HuH-7 (cell line): ENCODE results near the gene CYB561A3.

Experiments used
- DNase-seq: peaks from one replicate; pipeline ENCODE4 v3.0.0; 2011; ENCODE audit warnings: low spot score

Gene CYB561A3

DNA sequence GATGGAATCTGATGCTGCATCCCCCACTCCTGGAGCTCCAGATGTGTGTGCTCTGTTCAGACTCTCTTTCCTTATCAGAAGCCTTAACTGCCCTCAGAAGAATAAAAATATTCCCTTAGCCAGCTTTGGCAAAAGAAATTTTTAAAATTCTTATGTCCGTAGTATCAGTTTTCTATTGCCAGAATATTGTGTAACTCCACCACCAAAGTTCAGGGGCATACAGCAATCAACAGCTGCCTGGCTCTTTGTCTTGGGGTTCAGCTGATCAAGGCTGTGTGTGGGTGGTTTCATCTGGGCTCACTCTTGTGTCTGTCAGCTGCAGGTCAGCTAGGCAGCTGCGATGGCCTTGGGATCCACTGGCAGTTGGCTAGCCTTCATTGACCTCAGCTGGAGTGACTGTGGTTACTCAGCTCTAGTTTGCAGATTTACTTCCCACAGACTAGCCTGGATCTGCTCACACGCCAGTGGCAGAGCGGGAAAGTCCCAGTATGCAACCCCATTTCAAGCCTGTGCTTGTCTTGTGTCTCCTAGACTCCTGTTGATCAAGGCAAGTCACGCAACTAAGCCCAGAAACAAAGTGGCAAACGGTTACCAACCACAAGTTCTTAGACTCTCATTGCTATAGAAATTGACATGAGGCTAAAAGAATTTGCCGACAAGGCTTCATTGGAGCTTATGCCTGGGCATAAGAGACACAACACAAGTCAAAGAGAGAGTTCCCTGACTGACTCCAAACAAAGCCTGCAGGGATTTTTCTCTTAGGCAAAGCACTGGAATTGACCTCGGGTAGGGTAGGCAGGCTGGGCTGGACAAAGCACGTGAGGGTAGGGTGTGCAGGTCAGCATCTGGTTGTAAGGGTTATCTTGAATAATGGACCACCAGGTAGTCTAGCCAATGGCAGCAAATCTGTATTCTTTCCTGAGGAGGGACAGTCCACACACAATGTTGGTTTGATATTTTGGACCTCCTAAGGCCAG, 8.0 kb upstream of the CYB561A3 start:
- DNase-seq: no peak

DNA sequence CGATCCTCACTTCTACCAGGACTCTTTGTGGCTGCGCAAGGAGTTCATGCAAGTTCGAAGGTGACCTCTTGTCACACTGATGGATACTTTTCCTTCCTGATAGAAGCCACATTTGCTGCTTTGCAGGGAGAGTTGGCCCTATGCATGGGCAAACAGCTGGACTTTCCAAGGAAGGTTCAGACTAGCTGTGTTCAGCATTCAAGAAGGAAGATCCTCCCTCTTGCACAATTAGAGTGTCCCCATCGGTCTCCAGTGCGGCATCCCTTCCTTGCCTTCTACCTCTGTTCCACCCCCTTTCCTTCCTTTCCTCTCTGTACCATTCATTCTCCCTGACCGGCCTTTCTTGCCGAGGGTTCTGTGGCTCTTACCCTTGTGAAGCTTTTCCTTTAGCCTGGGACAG, 7.0 kb upstream of the CYB561A3 start:
- DNase-seq: no peak

DNA sequence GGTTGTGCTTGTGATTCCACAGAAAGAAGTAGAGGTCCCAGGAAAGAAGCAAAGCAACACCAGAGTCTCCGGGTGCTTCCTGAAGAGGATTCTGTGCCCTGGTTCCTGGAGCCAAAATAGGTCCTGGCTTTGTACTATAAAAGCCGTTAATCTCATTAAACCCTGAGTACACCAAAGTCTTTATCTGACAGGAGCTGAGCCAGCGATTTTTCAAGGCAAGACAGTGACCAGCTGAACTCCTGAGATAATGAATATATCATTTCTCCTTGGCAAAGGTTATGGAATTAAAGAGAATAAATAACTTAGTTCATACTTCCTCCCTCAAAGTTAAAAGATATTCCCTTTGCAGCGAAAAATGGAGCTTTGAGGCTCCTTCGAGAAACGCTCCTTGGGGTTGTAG, 5.7 kb upstream of the CYB561A3 start:
- no peak for DNase-seq

DNA sequence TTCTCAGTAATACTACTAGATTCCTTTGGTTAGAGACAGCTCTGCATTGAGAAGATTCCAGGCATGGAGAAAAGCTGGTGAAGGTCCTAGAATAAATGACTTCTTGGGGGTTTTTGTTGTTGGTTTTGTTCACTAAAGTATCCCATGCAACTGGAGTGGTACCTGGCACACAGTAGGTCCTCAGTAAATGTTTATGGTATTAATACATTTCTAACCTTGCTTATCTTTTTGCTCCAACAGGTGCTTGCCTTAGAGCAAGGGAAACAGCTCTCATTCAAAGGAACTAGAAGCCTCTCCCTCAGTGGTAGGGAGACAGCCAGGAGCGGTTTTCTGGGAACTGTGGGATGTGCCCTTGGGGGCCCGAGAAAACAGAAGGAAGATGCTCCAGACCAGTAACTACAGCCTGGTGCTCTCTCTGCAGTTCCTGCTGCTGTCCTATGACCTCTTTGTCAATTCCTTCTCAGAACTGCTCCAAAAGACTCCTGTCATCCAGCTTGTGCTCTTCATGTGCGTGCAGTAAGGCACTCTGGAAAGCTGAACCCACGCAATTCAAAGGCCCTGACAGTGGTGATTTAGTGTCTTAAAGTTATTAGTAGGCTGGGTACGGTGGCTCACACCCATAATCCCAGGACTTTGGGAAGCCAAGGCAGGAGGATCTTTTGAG, 2.5 kb upstream of the CYB561A3 start:
- no peak for DNase-seq

DNA sequence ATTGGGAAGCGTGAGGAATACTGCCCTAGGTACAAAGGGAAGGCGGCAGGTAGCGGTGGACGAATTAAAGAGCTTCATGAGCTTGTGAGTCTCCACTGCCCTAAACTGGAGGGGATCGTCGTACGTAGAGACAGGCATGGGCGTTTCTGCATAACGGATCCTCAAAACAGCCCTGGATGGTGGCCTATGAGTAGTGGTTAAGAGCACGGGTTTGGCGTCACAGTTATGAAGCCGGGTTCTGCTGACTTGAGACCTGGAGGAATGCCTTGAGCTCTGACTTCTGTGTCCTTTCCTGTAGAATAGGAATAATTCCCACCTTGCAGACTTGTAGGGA, 827 bp upstream of the CYB561A3 start:
- DNase-seq: no peak

DNA sequence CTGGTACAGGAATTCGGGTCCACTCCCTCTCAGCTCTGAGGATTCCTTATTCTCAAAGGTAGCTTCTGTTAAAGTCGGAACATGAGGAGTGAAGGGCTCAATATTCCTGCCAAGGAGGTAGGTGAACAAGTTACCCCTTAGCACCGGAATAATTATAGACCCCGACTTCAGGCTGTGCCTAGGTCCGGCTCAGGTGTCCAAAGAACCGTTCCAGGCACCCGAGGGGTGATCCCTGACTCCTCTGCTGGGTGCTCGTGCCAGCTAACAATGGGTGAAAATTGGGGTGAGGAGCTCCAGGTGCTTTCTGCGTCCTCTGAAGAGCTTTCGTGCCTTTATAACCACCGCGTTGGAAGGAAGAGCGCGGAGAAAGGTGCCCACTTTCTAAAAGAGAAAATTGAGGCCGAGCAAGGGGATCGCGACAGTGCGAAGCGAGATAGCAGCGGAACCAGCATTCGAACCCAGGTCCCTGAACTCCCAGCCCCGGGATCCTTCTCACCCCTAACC, 393 bp downstream of the CYB561A3 start:
- no peak for DNase-seq

DNA sequence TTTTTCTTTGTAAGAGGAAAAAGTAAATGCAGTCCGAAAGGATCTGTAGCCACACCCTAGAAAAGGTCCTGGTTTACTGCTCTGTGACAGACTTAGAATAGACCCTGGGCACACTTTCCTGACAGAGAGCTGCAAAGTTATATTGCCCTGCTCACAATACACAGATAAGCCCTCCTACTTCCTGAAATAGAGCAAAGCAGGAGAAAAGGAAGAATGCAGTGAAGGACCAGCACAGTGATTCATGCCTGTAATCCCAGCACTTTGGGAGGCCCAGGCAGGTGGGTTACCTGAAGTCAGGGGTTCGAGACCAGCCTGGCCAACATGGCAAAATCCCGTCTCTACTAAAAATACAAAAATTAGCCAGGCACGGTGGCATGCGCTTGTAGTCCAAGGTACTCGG, 2.2 kb downstream of the CYB561A3 start:
- DNase-seq: peak; percentile 62

DNA sequence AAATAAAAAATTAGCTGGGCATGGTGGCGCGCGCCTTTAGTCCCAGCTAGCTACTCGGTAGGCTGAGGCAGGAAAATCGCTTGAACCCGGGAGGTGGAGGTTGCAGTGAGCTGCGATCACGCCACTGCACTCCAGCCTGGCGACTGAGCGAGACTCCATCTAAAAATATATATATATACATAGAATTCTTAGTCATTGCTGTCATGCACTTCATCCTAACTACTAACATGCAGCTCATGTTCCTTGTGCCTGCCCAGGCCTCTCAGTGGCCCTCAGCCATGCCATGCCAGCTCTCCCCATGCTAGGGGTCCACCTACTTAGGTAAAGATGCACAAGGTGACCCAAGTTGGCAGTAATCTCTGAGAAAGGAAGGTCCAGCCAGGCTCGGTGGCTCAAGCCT, 3.1 kb downstream of the CYB561A3 start:
- DNase-seq: no peak

DNA sequence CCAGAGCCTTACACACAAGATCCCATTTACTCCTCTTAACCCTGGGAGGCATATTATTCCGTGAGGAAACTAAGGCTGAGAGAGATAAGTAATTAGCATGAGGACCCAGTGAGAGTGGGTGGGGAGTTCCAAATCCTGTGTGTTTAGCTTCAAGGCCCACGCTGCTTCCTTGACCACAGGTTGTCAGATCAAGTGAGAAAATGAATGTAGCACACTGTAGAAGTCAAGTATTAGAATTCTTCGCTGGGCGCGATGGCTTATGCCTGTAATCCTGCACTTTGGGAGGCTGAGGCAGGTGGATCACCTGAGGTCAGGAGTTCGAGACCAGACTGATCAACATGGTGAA, 3.8 kb downstream of the CYB561A3 start:
- DNase-seq: no peak

DNA sequence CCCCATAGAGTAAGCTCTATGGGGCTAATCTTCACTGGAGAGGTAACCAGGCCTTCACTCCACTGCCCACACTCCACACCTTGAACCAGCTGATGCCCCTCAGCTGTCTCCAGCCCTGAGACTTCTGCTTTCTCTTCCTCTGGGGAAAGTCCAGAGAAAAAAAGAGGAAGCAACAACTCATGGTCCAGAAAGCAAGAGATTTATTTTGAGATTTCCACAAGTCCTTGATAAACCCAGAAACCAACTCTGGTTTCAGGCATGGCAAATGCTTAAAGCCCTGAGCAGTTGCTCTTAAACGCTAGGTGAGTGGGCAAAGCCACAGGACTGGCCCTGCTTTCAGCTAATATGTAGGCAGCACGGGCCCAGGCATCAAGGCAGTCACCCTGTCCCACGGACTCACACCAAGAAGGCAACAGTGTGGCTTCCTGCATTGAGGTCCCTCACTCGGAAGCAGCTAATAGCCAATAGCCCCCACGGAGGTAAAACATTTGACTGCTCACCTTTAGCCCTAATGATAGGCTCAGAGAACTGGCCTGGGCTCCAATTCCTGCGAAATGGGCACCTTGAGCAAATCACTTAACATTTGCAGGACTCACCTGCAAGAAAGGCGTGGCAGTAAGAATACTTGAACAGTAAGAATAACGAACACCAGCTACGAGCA, 4.3 kb downstream of the CYB561A3 start:
- DNase-seq: no peak

DNA sequence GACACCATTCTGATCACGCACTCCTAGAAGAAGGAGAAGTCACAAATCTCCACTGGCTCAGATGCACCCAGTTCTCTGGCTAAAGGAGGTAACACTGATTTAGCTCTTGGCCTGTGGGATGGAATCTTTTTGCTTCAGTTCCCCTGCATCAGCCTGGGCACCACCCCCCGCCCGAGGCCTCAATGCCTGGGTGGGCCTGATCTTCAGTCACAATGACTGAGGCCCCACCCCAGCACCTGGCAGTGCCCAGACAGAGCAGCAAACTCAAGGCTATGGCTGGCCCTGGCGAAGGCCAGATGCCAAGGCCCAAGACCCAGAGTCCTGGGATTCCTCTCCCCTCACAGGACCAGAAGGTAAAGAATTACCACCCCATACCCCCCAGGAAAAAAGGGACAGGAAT, 5.0 kb downstream of the CYB561A3 start:
- no peak for DNase-seq

DNA sequence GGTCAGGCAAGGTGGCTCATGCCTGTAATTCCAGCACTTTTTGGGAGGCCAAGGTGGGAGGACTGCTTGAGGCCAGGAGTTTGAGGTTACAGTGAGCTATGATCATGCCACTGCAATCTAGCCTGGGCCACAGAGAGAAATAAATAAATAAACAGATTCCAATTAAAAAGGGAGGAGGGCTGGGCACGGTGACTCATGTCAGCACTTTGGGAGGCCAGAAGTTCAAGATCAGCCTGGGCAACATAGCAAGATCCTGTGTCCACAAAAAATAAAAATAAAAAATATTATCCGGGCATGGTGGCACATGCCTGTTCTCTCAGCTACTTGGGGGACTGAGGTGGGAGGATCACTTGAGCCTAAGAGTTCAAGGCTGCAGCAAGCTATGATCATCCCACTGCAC, 7.5 kb downstream of the CYB561A3 start:
- DNase-seq: no peak

DNA sequence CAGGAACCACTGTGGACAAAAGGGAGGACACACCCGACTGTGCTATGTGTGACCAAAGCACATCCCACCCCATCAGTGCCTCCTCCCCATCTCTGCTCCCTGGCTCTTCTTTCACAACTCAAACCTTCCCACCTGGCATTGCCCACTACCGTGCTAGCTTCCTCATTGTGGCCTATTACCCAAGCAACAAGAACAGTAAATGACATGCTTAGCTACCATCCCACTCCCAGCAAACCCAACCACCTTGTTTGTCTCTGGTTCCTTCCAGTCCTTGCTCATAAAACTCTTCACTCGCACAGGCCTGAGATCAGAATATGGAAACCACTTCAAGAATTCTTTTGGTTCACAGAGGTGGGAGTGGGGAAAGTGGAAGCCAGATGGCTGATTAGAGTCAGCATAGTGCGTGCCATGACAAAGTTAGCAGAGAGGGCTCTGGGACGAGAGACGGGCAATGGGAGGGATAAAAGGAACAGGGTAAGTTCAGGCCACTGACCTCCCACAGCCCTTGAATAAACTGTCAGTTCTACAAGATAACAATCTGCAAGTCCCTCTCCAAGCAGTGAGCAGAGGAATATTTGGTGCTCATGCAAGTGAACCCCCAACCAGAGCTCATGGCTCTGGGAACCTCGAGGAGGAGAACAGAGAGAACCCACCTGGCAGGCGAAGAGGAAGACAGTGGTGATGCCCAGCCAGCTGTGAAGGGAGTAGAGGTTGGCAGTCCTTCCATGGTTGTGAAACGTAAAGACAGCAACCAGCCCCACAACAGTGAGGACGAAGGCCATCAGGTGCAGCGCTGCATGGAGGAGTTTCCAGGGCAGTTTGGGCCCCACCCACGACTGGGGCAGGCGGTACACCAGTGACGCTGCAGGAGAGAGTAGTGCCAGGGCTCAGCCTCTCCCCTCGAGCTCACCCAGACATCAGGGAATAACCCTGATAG, 8.3 kb downstream of the CYB561A3 start:
- DNase-seq: no peak

DNA sequence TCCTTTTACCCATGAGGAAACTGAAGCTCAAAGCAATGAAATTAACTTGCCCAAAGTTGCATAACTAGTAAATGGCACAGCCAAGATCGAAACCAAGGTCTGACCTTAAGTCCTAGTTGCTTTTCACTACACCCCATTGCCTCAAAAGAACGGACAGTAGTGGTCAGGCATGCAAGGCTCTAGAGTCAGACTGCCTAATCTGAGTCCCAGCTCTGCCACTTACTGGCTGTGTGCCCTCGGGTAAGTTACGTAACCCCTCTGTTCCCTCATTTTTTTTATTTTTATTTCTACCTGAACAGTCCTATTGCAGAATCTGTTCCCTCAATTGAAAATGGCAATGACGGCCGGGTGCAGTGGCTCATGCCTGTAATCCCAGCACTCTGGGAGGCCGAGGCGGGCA, 9.6 kb downstream of the CYB561A3 start:
- no peak for DNase-seq

DNA sequence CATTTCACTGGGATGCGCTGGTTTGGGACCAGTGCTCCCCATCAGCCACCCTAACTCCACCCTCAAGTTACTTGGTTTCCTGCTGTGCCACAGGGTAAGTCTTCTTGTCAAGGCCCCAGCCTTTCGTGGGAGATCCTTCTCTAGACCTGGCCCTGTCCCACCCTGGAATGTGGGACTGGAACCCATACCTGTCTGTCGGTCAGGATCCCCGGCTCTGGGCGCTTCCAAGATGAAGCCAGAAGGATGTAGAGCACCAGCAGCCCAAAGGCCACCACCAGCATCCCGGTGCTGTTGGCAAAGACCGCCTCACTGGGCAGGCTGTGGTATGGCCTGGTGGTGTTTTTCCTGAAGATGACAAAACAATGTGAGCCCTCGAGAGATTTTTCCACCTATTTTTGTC, 10.9 kb downstream of the CYB561A3 start:
- DNase-seq: no peak

DNA sequence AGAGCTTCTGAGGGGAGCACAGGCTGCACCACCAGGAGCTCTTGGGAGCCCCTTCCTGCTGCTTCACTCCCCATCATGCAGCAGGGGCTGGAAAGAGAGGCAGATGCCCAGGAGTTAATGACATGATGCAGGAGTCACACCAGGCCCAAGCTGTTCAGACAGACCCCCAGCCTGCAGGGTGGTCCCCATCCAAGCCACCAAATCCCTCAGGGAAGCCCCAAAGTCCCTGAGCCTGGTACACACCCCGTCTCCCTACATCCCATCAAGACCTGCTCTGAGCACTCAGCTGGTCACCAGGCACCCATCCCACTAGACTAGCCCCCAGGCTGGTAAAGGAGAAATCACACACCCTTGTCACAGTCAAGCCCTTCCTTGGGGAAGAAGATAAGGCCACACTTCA, 11.3 kb downstream of the CYB561A3 start:
- no peak for DNase-seq

DNA sequence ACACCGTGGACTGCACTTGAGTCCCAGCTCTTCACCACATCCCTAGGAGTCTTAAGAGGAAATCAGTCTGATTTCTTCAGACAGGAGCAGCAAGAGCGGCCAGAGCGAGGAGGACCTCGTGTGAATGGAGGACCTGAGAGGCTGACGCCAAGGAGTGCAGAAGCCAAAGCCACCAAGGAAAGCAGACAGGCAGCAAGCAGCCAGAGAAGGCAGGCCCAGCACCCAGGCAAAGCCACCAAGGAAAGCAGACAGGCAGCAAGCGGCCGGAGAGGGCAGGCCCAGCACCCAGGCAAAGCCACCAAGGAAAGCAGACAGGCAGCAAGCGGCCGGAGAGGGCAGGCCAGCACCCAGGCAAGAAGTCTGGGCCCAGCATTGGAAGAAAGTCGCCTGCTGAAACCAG, 11.8 kb downstream of the CYB561A3 start:
- no peak for DNase-seq

DNA sequence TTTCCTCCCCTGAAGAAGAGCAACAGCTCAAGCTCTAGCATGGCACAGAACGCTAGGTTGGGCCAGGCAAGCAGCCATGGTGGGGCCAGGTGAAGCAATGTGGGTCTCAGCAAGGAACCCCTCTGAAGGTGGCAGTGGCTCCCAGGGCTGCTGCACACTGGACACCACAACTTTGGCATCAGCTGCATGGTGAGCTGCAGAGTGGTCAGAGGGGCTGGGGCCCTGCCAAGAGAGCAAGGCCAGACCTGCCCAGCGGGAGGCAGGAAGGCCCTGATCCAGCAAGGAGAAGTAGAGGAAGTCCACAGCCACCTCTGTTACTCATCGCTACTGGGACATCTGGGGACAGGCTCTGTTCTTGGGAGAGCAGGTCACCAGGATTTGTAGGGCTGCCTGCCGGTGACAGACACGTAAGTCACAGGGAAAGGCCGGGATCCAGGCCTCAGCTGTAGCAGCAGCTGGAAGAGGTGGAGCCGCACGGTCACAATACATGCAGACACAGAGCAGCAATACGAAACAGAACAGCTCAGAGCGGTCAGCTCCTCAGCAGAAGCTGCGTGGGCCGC, 12.4 kb downstream of the CYB561A3 start:
- DNase-seq: no peak

DNA sequence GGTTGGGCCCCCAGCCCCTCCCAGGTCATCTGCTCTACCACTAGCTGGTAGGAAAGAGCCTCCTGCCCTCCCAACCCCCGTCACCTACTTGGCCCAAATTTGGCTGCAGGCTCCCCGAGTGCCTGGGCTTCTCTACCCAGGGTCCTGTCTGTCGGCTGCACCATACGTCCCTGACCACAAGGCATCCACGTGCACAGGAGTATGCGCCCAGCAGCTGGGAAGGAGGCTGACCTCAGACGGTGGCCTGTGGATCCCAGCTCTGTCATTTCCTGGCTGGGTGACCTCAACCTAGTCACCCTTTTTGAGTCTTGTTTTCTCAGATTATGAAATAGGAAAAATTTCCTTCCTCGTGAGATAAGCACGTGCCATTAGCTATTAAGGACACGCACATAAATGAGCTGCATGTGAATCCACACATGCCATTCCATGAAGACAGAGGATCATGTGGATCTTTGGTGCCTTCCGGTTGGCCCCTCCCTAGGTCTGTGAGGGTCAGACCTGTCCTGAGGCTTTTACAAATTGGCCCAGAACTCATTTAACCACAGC, 13.7 kb downstream of the CYB561A3 start:
- no peak for DNase-seq

DNA sequence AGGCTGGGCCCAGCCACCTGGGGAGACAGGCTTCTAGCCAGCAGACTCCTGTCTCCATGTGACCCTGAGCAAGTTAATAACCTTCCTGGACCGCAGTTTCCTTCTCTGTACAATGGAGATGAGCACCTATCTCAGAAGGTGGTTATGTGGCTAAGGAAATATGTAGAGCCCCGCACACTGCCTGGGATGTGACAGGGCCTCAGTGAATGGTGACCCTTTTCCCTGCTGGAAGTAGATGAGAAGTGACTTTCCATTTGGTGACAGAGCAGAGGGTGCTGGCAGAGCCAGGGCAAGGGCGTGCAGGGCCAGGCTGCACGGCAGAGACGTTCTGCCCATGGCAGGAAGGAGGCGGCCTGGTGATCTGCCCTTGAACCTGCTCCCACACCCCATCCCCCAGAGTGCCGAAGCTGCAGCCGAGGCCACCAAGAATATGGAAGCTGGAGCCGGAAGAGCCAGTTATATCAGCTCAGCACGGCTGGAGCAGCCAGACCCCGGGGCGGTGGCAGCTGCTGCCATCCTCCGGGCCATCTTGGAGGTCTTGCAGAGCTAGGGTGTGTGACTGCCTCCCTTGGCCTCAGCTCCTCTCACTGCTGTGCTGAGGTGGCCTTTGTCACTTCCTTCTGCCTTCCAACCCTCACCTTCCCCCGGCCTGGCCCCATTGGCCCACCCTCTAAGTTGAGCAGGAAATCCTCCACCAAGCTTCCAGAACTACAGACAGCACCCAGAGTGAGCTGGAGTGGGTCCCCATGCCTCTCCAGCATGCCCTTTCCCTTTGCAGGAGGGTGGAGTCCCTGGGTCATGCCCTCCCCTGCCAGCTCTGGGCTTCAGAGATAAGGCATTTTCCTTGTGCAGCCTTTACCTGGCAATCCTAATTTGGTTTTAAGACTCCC, 15.5 kb downstream of the CYB561A3 start:
- DNase-seq: no peak
